Activated CD4-positive, alpha-beta T cell treated with anti-CD3 and anti-CD28 coated beads for 36 hours (primary cell): ENCODE data around the gene GNG3. TPM values are rescaled to one million over a fixed set of nuclear protein-coding genes. Genes with fewer than 3 reads are reported as not detected.

Experiments used
- ATAC-seq: fragments of 200-7000 bp; cut with Tn5 transposase; one replicate; pipeline ENCODE4 v1.10.0; 2021; ENCODE audit warnings: mild to moderate bottlenecking, moderate library complexity
- CTCF ChIA-PET: fragments of 350-600 bp; sonication (Branson Sonifier 250); formaldehyde crosslinking; loops from one replicate; lab custom pipeline; 2021; ENCODE audit warnings: antibody characterized with exemption; lab: Charles Lee
- POLR2A ChIA-PET: fragments of 350-600 bp; sonication (Branson Sonifier 250); formaldehyde crosslinking; loops from one replicate; lab custom pipeline; 2021; ENCODE audit warnings: antibody characterized with exemption, inconsistent platforms; lab: Charles Lee
- DNase-seq: peaks from one replicate; pipeline ENCODE4 v3.0.0-alpha.2; 2020
- H3K27ac Mint-ChIP-seq: one replicate; pipeline ENCODE4 v1.8.0; 2021; ENCODE audit warnings: mixed read lengths
- H3K27me3 Mint-ChIP-seq: one replicate; pipeline ENCODE4 v1.8.0; 2021; ENCODE audit warnings: mixed read lengths
- H3K36me3 Mint-ChIP-seq: one replicate; pipeline ENCODE4 v1.8.0; 2021; ENCODE audit warnings: low read depth, mixed read lengths
- H3K4me1 Mint-ChIP-seq: one replicate; pipeline ENCODE4 v1.8.0; 2021; ENCODE audit warnings: mixed read lengths
- H3K4me3 Mint-ChIP-seq: one replicate; pipeline ENCODE4 v1.8.0; 2021; ENCODE audit warnings: mild to moderate bottlenecking, moderate library complexity, mixed read lengths
- H3K9me3 Mint-ChIP-seq: one replicate; pipeline ENCODE4 v1.8.0; 2021; ENCODE audit warnings: low read depth, mixed read lengths
- intact Hi-C, 2 experiments: fragments of 100-400 bp; cut with DNase I in 1 of 2; cut with micrococcal nuclease in 1 of 2; formaldehyde crosslinking; loops; one replicate each; pipeline versions ENCODE4 v1.14.2 to v1.15.1; 2022 to 2024; cut with DNase I, micrococcal nuclease
- total RNA-seq, 2 experiments: library from RNA; stranded (reverse); gene quantifications; one replicate each; pipeline ENCODE4 v1.2.3, GENCODE V29; 2021

The GNG3 gene
- total RNA-seq, 2 experiments from 2014 or later = not detected

DNA sequence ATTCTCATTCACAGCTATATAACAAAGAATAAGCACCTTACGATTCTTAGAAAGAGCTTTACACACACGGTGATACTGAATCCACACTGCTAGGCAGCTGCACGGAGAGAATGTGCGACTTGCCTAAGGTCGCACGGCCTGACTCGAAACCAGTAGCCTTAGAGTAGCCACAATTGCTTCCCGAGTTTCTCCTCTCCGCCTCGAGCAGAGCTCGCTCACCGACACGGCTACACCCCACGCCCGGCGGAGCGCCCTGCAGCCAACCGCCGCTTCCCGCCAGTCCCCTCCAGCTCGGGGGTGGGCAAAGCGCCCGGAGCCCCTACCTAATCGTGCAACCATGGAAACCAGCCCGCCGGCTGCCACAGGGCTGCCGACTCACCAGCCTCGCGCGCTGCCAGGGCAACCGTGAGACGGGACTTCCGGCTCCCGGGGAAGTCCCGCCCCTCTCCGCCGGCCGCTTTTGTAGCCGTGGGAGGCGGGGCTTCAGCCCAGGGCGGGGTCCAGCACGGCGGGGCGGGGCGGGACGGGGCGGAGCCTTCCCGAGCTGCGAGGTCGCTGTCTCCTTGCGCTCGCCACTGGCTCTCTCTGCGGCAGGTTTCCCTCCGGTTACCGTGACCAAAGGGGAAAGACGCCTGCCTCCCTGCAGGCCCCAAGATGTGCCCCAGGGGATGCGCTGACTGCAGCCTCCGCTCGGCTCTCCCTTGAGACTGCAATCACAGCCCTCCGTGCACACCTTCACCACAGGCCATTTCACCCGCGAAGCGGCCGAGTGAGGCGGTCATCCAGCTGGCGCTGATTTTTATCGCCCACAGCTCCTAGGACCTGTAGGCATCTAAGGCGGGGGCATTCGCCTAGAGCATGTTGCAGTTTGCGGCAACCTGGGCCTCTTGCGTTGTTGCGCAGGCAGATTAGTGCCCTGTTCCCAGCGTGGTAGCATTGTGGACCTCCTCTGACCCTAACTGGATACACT is 1.3 kb upstream of the GNG3 start:
- no peaks in the 10 kb centered on the region for H3K27me3 Mint-ChIP-seq
- POLR2A ChIA-PET = interaction anchor here (0.6 to 2.6 kb wide), 9 partner anchors 22 to 150 kb away, joined by 3 to 9 read pairs (median 4); partner anchors contain the start of genes B3GAT3, C11orf98, CSKMT and MTA2
- H3K4me1 Mint-ChIP-seq = peaks cover 46% of the 10 kb centered on the region
- H3K9me3 Mint-ChIP-seq = no peaks in the 10 kb centered on the region
- peaks cover 39% of the 10 kb centered on the region for H3K36me3 Mint-ChIP-seq
- ATAC-seq (peak; percentile 72), DNase-seq (peak; percentile 98)
- peak overlapping the region; percentile 82 for H3K4me3 Mint-ChIP-seq
- H3K27ac Mint-ChIP-seq = peak overlapping the region; percentile 51
- CTCF ChIA-PET = interaction anchor here (0.6 to 2.5 kb wide), 8 partner anchors 11 to 111 kb away, joined by 3 to 8 read pairs (median 4); partner anchors contain the start of gene HNRNPUL2
- intact Hi-C loops = loop anchor here (1.0 to 5.0 kb wide), 9 partner anchors 27 to 126 kb away; partner anchors contain the start of genes C11orf98 (in 1 of the 2), CSKMT (in 1 of the 2), EML3 (in 1 of the 2) and LBHD1 (in 1 of the 2)

DNA sequence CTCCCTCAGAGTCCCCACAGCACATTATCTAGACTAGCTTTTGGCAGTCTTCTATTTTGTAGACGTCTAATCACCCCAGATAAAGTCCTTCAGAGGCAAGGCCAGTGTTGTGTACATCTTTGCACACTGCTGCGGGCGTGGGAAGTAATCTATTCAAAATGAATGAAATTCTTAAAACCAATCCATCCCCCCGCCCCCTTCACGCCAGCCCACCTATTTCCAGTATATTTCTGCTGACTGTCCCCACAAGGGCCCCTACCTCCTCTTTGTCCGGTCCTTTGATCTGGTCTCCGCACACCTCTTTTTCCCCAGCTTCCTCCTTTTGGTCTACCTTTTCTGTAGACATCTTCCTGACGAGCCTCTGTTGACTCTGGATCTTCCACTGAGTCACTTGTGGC is 627 bp upstream of the GNG3 start:
- ATAC-seq (no peak), DNase-seq (no peak)
- Mint-ChIP-seq H3K27me3 (no peaks in the 10 kb centered on the region), H3K9me3 (no peaks in the 10 kb centered on the region), H3K4me3 (peak overlapping the region; percentile 82), H3K36me3 (peaks cover 40% of the 10 kb centered on the region), H3K27ac (no peak overlapping the region), H3K4me1 (peaks cover 46% of the 10 kb centered on the region)
- intact Hi-C loops = loop anchor here (1.0 to 5.0 kb wide), 9 partner anchors 28 to 125 kb away; partner anchors contain the start of genes C11orf98 (in 1 of the 2), CSKMT (in 1 of the 2), EML3 (in 1 of the 2) and LBHD1 (in 1 of the 2)
- CTCF ChIA-PET = interaction anchor here (0.6 to 2.5 kb wide), 8 partner anchors 12 to 134 kb away, joined by 3 to 8 read pairs (median 4); partner anchors contain the start of genes C11orf98, CSKMT and HNRNPUL2
- POLR2A ChIA-PET = interaction anchor here (0.6 to 3.2 kb wide), 9 partner anchors 27 to 149 kb away, joined by 4 to 16 read pairs (median 5); partner anchors contain the start of genes B3GAT3, C11orf98, CSKMT and LBHD1

DNA sequence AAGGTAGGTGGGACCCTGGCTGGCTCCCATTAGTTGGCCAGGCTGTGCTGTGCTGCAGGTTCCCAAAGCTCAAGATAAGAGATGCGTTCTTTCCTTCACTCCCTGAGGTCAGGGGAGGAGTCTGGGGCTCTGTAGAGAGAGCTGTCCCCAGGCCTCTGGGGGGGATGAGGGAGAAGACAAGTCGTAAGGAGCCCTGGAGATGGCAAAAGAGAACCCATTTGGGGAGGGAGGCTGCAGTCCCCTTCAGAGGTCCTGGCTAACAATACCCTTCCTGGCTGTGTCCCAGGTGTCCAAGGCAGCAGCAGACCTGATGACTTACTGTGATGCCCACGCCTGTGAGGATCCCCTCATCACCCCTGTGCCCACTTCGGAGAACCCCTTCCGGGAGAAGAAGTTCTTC is 916 bp downstream of the GNG3 start:
- Mint-ChIP-seq H3K27ac (peak overlapping the region; percentile 97), H3K4me3 (peak overlapping the region; percentile 86), H3K36me3 (peaks cover 42% of the 10 kb centered on the region), H3K4me1 (peaks cover 56% of the 10 kb centered on the region), H3K9me3 (no peaks in the 10 kb centered on the region), H3K27me3 (no peaks in the 10 kb centered on the region)
- DNase-seq (peak; percentile 13), ATAC-seq (no peak)
- ChIA-PET POLR2A (interaction anchor here (0.5 to 3.2 kb wide), 10 partner anchors 22 to 1609 kb away, joined by 3 to 16 read pairs (median 6); partner anchors contain the start of genes C11orf98, CSKMT, LBHD1 and MTA2), CTCF (interaction anchor here (0.5 to 1.8 kb wide), 8 partner anchors 9 to 169 kb away, joined by 3 to 6 read pairs (median 3); partner anchors contain the start of genes C11orf98 and CSKMT)
- intact Hi-C loops = loop anchor here (2.0 to 5.0 kb wide), 3 partner anchors 36 to 116 kb away; partner anchors contain the start of genes LBHD1 (in 1 of the 2), MTA2 (in 1 of the 2), TUT1 (in 1 of the 2) and UQCC3 (in 1 of the 2)

DNA sequence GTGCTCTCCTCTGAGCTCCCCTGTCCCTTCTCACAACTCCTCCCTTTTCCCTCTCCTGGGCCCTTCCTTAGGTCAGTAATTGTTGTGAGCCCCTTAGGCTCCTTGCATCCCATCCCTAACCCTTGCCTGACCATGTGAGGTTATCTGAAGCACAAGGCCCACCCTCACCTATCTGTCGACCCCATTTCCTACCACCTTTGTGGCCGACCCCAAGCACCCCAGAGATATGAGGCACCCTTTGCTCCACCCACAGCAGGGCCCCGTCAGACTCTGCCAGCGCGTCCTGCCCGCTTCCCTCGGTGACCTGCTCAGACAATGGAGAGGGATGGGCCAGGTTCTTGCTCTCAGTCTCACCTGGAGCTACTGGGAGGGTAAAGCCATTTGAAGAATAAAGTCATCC is 1.3 kb downstream of the GNG3 start:
- peaks cover 44% of the 10 kb centered on the region for H3K36me3 Mint-ChIP-seq
- ChIA-PET CTCF (interaction anchor here (0.5 to 1.8 kb wide), 8 partner anchors 9 to 170 kb away, joined by 3 to 6 read pairs (median 4); no protein-coding TSS in a partner anchor), POLR2A (interaction anchor here (0.5 to 3.2 kb wide), 14 partner anchors 9 to 1609 kb away, joined by 3 to 16 read pairs (median 3); partner anchors contain the start of genes C11orf98, CSKMT, HNRNPUL2 and LBHD1)
- peaks cover 60% of the 10 kb centered on the region for H3K4me1 Mint-ChIP-seq
- ATAC-seq (peak; percentile 20), DNase-seq (peak; percentile 65)
- H3K4me3 Mint-ChIP-seq = peak overlapping the region; percentile 86
- H3K9me3 Mint-ChIP-seq = no peaks in the 10 kb centered on the region
- H3K27me3 Mint-ChIP-seq = no peaks in the 10 kb centered on the region
- intact Hi-C loops = loop anchor here (1.0 to 5.0 kb wide), 11 partner anchors 19 to 173 kb away; partner anchors contain the start of genes HNRNPUL2 (in 2 of the 2), TUT1 (in 2 of the 2), GANAB (in 1 of the 2) and INTS5 (in 1 of the 2)
- H3K27ac Mint-ChIP-seq = peak overlapping the region; percentile 97

DNA sequence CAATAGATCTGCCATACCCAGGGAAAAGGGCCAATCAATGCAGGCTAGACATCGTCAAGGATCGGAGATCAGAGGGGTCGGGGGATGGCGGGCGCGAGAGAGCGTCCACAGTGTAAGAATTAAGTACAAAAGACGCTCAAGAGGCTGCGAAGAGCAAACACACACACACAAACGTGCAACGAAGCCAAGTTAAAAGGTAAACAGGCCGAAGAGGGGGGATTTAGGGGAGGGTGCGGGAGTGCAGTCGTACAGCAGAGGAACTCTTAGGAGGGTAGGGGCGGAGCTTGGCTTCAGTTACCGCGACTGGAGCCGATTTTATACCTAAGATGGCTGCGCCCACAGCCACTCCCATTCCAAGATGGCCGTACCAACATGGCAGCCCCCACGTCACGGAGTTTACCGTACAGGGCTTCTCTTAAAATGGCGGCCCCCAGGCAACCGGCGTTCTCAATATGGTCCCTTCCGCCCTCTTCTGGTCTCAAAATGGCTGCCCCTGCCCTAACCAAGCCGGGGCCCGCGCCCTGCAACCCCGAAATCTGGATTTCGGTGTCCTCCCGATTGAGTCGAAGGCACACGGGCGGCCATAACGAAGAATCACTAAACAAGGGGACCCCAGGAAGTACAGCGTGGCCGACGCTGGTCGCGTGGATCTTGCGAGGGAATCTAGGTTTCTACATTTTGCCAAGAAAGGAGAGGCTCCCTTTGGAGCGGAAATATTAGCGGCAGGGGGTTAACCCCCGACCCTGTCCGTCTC is 1.9 kb downstream of the GNG3 start:
- ATAC-seq (peak; percentile 86), DNase-seq (peak; percentile 98)
- Mint-ChIP-seq H3K27me3 (no peaks in the 10 kb centered on the region), H3K9me3 (no peaks in the 10 kb centered on the region), H3K27ac (peak overlapping the region; percentile 97), H3K4me1 (peaks cover 66% of the 10 kb centered on the region), H3K4me3 (peak overlapping the region; percentile 86), H3K36me3 (peaks cover 48% of the 10 kb centered on the region)
- intact Hi-C loops = loop anchor here (1.0 to 5.0 kb wide), 11 partner anchors 18 to 172 kb away; partner anchors contain the start of genes HNRNPUL2 (in 2 of the 2), TUT1 (in 2 of the 2), GANAB (in 1 of the 2) and INTS5 (in 1 of the 2)
- CTCF ChIA-PET = interaction anchor here (0.6 to 1.8 kb wide), 9 partner anchors 8 to 158 kb away, joined by 3 to 6 read pairs (median 3); partner anchors contain the start of gene LBHD1
- POLR2A ChIA-PET = interaction anchor here (0.5 to 3.2 kb wide), 13 partner anchors 9 to 157 kb away, joined by 3 to 16 read pairs (median 3); partner anchors contain the start of genes C11orf98, CSKMT, HNRNPUL2 and LBHD1

DNA sequence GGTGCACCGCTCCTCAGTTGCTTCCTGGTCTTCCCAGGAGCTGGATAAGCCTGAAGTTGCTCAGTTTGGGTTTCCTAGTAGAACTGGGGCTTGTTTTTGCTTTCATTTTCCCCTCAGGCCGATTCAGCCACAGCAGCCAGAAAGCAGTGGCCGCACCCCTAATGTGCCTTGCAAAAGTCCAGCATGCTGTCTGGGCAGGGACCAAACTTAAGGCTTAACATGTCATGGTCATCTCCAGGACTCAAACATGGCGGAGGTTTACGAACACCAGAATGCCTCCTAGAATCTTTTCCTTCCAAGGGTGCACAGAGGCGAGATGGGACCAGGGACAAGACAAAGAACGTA is 2.5 kb downstream of the GNG3 start:
- DNase-seq (peak; percentile 42), ATAC-seq (no peak)
- ChIA-PET CTCF (interaction anchor here (0.6 to 1.6 kb wide), 5 partner anchors 9 to 158 kb away, joined by 3 to 5 read pairs (median 3); partner anchors contain the start of gene LBHD1), POLR2A (interaction anchor here (1.0 to 3.2 kb wide), 7 partner anchors 17 to 146 kb away, joined by 3 to 16 read pairs (median 10); partner anchors contain the start of genes C11orf98, CSKMT, HNRNPUL2 and LBHD1)
- peak overlapping the region; percentile 86 for H3K4me3 Mint-ChIP-seq
- peaks cover 70% of the 10 kb centered on the region for H3K4me1 Mint-ChIP-seq
- H3K27ac Mint-ChIP-seq = peak overlapping the region; percentile 97
- H3K36me3 Mint-ChIP-seq = peaks cover 52% of the 10 kb centered on the region
- no peaks in the 10 kb centered on the region for H3K27me3 Mint-ChIP-seq
- intact Hi-C loops = no loop called here
- H3K9me3 Mint-ChIP-seq = no peaks in the 10 kb centered on the region

DNA sequence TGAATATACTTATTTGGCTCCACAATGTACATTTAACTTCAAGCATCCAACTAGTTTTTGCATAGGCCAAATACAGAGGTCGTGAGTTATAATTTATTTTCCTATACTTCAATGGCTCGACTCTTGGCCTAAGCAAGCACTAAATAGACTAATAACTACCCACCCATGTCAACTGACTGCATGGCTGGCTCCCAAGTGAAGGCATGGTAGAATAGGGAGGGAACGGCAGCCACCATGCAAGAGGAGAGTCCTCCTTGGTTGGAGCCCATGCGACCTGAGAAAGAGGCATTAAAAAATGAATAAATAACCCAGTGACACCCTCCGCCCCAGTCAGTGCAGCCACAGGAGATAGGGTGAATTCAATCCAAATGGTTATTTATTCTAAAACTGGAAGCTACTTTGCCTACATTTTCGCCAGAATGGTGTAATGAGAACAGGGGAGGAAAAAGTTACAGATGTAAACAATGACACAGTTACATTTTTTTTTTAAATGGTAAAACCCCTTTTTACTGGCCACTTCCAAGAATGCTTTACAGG is 4.9 kb downstream of the GNG3 start:
- ChIA-PET CTCF (interaction anchor here (0.6 to 2.0 kb wide), 2 partner anchors 12 to 53 kb away, joined by 3 to 5 read pairs; no protein-coding TSS in a partner anchor), POLR2A (interaction anchor here (0.6 to 1.5 kb wide), 3 partner anchors 13 to 174 kb away, joined by 3 read pairs; partner anchors contain the start of gene HNRNPUL2)
- Mint-ChIP-seq H3K36me3 (peaks cover 66% of the 10 kb centered on the region), H3K9me3 (no peaks in the 10 kb centered on the region), H3K27me3 (no peaks in the 10 kb centered on the region), H3K4me1 (peaks cover 58% of the 10 kb centered on the region), H3K27ac (peak overlapping the region; percentile 89), H3K4me3 (no peak overlapping the region)
- DNase-seq (no peak), ATAC-seq (no peak)
- intact Hi-C loops = no loop called here

DNA sequence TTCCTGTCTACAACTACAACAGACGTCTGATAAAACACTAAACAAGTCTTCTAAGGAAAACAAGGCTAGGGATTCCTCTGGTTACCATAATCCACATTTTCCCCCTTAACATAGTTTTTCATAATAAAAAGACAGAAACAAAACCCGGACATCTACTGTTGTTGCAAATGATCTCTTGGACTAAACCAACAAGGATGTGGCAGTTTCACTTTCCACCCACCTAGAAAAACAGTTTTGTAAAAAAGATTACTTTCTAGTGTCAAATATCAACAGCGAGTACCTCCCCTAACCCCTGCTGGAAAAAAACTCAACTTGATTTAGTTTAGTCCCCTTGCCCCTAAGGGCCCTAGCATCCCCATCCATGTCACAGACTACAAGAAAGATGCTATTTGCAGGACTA is 5.4 kb downstream of the GNG3 start:
- ChIA-PET POLR2A (interaction anchor here (1.1 to 1.5 kb wide), 2 partner anchors 12 to 15 kb away, joined by 3 read pairs; partner anchors contain the start of gene HNRNPUL2), CTCF (interaction anchor here (0.6 to 2.0 kb wide), 2 partner anchors 11 to 53 kb away, joined by 3 to 5 read pairs; no protein-coding TSS in a partner anchor)
- H3K4me1 Mint-ChIP-seq = peaks cover 55% of the 10 kb centered on the region
- H3K27me3 Mint-ChIP-seq = no peaks in the 10 kb centered on the region
- H3K4me3 Mint-ChIP-seq = no peak overlapping the region
- no peaks in the 10 kb centered on the region for H3K9me3 Mint-ChIP-seq
- intact Hi-C loops = no loop called here
- H3K27ac Mint-ChIP-seq = peak overlapping the region; percentile 89
- peaks cover 72% of the 10 kb centered on the region for H3K36me3 Mint-ChIP-seq
- ATAC-seq (no peak), DNase-seq (no peak)

DNA sequence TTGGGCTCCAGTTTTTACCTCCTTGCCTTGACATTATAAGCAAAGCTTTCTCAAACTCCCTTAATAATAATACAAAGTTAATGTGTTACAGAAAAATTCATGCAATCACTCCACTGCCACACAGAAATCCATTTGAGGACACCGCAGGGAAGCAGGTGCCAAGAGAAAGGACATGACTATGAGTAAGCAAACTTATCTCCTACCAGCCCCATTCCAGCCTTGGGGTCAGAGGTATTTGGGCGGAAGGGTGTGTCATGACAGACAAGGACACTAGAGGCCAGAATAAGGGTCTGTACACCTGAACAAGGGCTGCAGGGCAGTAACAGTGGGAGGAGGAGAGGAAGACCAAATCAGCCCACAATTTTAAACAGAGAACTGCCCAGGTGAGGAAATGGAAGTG is 5.9 kb downstream of the GNG3 start:
- DNase-seq = no peak
- ChIA-PET POLR2A (interaction anchor here (0.7 to 1.5 kb wide), 2 partner anchors 14 to 143 kb away, joined by 3 read pairs; partner anchors contain the start of gene HNRNPUL2), CTCF (interaction anchor here (1.5 to 2.0 kb wide), 2 partner anchors 11 to 19 kb away, joined by 3 to 5 read pairs; no protein-coding TSS in a partner anchor)
- peak overlapping the region; percentile 89 for H3K27ac Mint-ChIP-seq
- intact Hi-C loops = no loop called here
- H3K4me3 Mint-ChIP-seq = no peak overlapping the region
- H3K27me3 Mint-ChIP-seq = no peaks in the 10 kb centered on the region
- H3K9me3 Mint-ChIP-seq = no peaks in the 10 kb centered on the region
- peaks cover 54% of the 10 kb centered on the region for H3K4me1 Mint-ChIP-seq
- peaks cover 76% of the 10 kb centered on the region for H3K36me3 Mint-ChIP-seq
- ATAC-seq = no peak
